K562 (cell line): ENCODE measurements around the gene ANP32B. TPM values are rescaled to one million over a fixed set of nuclear protein-coding genes. Genes with fewer than 3 reads are reported as not detected.
A peak's percentile ranks its signal among the peaks of the same experiment; 100 is the strongest.

Experiments
- ATAC-seq: fragments of 200-7000 bp; cut with Tn5 transposase; 3 replicates; pipeline ENCODE4 v1.9.1; 2020; ENCODE audit warnings: moderate library complexity
- BruUV-seq: library from RNA; stranded (reverse); fragments of 400-500 nt; replicated peaks from 2 replicates; lab custom pipeline; 2021; lab: Mats Ljungman, UMichigan
- CTCF ChIA-PET: fragments of 300-600 bp; formaldehyde crosslinking; extraction: SDS; loops from one replicate; lab custom pipeline; 2021; ENCODE audit warnings: low intra/inter-chr PET ratio; lab: Yijun Ruan, JAX
- POLR2A ChIA-PET: fragments of 300-600, 350-650 bp; sonication (Branson Sonifier 250); formaldehyde crosslinking; extraction: SDS; loops from one replicate; lab custom pipeline; 2021; ENCODE audit warnings: antibody characterized with exemption, inconsistent platforms; lab: Yijun Ruan, JAX
- DNase-seq, 4 experiments: peaks; one replicate each; pipeline versions ENCODE4 v3.0.0 to v3.0.0-alpha.2; 2011 to 2018; ENCODE audit warnings: low spot score in 3 of 4, mixed read lengths in 3 of 4; ENCODE audit errors: extremely low read depth in 1 of 4
- FAIRE-seq: peaks from 2 replicates; lab custom pipeline; 2011; peaks lifted over from hg19 to GRCh38; lab: Jason Lieb, UNC
- H2AFZ ChIP-seq: 2 replicates; pipeline ENCODE4 v1.6.0; 2011; ENCODE audit warnings: low read depth, low read length, control low read depth, inconsistent platforms
- H3K27ac ChIP-seq: fragments of 200-600 bp; 3 replicates; pipeline ENCODE4 v1.8.0; 2011; ENCODE audit warnings: low read depth, mild to moderate bottlenecking, control low read depth, inconsistent platforms, low read length, moderate library complexity, mixed read lengths; ENCODE audit errors: extremely low read depth
- H3K27me3 ChIP-seq, 2 experiments: fragments of 300-600 bp in 1 of 2; 2 replicates in 1 of 2; 3 replicates in 1 of 2; pipeline versions ENCODE4 v1.6.0 to v1.8.0; 2011; ENCODE audit warnings: inconsistent platforms in 2 of 2, low read length in 2 of 2, mild to moderate bottlenecking in 1 of 2, mixed read lengths in 1 of 2, moderate library complexity in 1 of 2; ENCODE audit not compliant: control insufficient read depth in 2 of 2, insufficient read depth in 2 of 2
- H3K36me3 ChIP-seq: fragments of 300-600 bp; 3 replicates; pipeline ENCODE4 v1.8.0; 2011; ENCODE audit warnings: mild to moderate bottlenecking, low read length, inconsistent platforms; ENCODE audit not compliant: control insufficient read depth, insufficient read depth
- H3K4me1 ChIP-seq, 2 experiments: fragments of 200-600 bp in 1 of 2; replicated peaks in 1 of 2; 2 replicates in 1 of 2; 3 replicates in 1 of 2; pipeline versions ENCODE4 v1.5.1 to v1.8.0; 2011; ENCODE audit warnings: inconsistent platforms in 2 of 2, low read length in 2 of 2, mild to moderate bottlenecking in 1 of 2, mixed read lengths in 1 of 2, moderate library complexity in 1 of 2; ENCODE audit not compliant: control insufficient read depth in 2 of 2, insufficient read depth in 2 of 2
- H3K4me2 ChIP-seq: 2 replicates; pipeline ENCODE4 v1.6.1; 2011; ENCODE audit warnings: low read length, control low read depth, inconsistent platforms, mixed read lengths; ENCODE audit not compliant: insufficient read depth
- H3K4me3 ChIP-seq: fragments of 200-600 bp; sonication (generic), shearing (Covaris generic); 2 replicates; pipeline ENCODE4 v1.5.1; 2016; ENCODE audit warnings: control low read depth, inconsistent platforms
- H3K79me2 ChIP-seq: fragments of 200-600 bp; 3 replicates; pipeline ENCODE4 v1.8.0; 2011; ENCODE audit warnings: low read length, inconsistent platforms; ENCODE audit not compliant: control insufficient read depth, insufficient read depth
- H3K9ac ChIP-seq, 2 experiments: 2 replicates each; pipeline versions ENCODE4 v1.6.0 to v1.6.1; 2011; ENCODE audit warnings: low read depth in 2 of 2, low read length in 2 of 2, control low read depth in 1 of 2, inconsistent platforms in 1 of 2, mild to moderate bottlenecking in 1 of 2, mixed read lengths in 1 of 2; ENCODE audit not compliant: insufficient read depth in 1 of 2
- H3K9me1 ChIP-seq: one replicate; pipeline ENCODE4 v1.6.0; 2011; ENCODE audit warnings: inconsistent platforms, mild to moderate bottlenecking, low read length, moderate library complexity; ENCODE audit not compliant: control insufficient read depth, insufficient read depth
- H3K9me3 ChIP-seq: replicated peaks from 2 replicates; pipeline ENCODE4 v1.5.1; 2011; ENCODE audit warnings: low read depth, low read length, inconsistent platforms; ENCODE audit not compliant: control insufficient read depth, insufficient read depth
- H4K20me1 ChIP-seq: replicated peaks from 2 replicates; pipeline ENCODE4 v1.6.1; 2011; ENCODE audit warnings: low read length, inconsistent platforms, mixed read lengths; ENCODE audit not compliant: control insufficient read depth, insufficient read depth
- MCM2 ChIP-seq: fragments of 450-650 bp; IDR thresholded peaks from 2 replicates; pipeline ENCODE4 v1.6.1; 2017; ENCODE audit warnings: low read depth, mild to moderate bottlenecking
- RNF2 ChIP-seq: sonication (generic); IDR thresholded peaks from 2 replicates; pipeline ENCODE4 v1.6.1; 2016
- SMC3 ChIP-seq: conservative IDR thresholded peaks from 2 replicates; pipeline ENCODE4 v1.6.1; 2011; ENCODE audit warnings: low read depth, low read length, improper control_type of control experiment; ENCODE audit not compliant: insufficient read depth
- TCF3 ChIP-seq: sonication (generic); formaldehyde crosslinking; IDR thresholded peaks from 2 replicates; pipeline ENCODE4 v1.4.0; 2020; ENCODE audit warnings: mild to moderate bottlenecking, missing genetic modification reagents
- ZBTB49 ChIP-seq: sonication (generic); formaldehyde crosslinking; IDR thresholded peaks from 2 replicates; pipeline ENCODE4 v1.8.0; 2022; ENCODE audit warnings: missing genetic modification reagents, mild to moderate bottlenecking, borderline replicate concordance
- WGBS: fragments of 100-300 bp; shearing (Covaris generic); methylation state at CpG from one replicate; pipeline ENCODE4 v1.1.6; 2016; ENCODE audit warnings: low coverage, mixed read lengths; ENCODE audit not compliant: insufficient coverage; ENCODE audit errors: missing lambda C conversion rate; 5-methylcytosine and 5-hydroxymethylcytosine counted together
- in situ Hi-C: fragments of 300-500 bp; cut with MboI; formaldehyde crosslinking; loops from 4 replicates; pipeline ENCODE4 v1.15.0; 2018; ENCODE audit warnings: inconsistent platforms, mixed read lengths
- intact Hi-C: fragments of 100-400 bp; cut with micrococcal nuclease; formaldehyde crosslinking; loops from 2 replicates; pipeline ENCODE4 v1.14.2; 2022
- polyA plus RNA-seq, 8 experiments: library from polyadenylated mRNA; depleted of rRNA in 4 of 8; stranded (reverse) in 5 of 8; unstranded in 3 of 8; fragments of >200 nt; fragmentation: Nextera tagmentation in 2 of 8; fragmentation: Illumina TruSeq in 1 of 8; extraction: Ambion mirVana in 2 of 8; extraction: Trizol in 1 of 8; gene quantifications; 2 replicates each; pipeline versions ENCODE4 v1.2.1 to v1.2.3, GENCODE V29; 2011 to 2014; ENCODE audit warnings: inconsistent platforms in 1 of 8, missing spikeins in 1 of 8
- total RNA-seq, 7 experiments: library from RNA; depleted of rRNA in 6 of 7; stranded (reverse); fragments of >200 nt in 6 of 7; fragmentation: Illumina TruSeq in 2 of 7; extraction: Trizol in 2 of 7; gene quantifications; 2 replicates each; pipeline versions ENCODE4 v1.2.1 to v1.2.3, GENCODE V29; 2011 to 2021; ENCODE audit warnings: low replicate concordance in 1 of 7

The ANP32B gene
- total and polyA plus RNA-seq, 9 of the 15 experiments (the other 6 are each of a cell fraction or from before 2014, with no cell fraction given), result 68.9 to 815 (median 141) TPM

GRCh38 chr9:97969014-97969413, 14.1 kb upstream of the ANP32B start:
- Histone ChIP-seq H3K9me1 (no peaks in the 10 kb centered on the region), H3K27ac (no peak overlapping the region), H3K79me2 (no peaks in the 10 kb centered on the region)
- WGBS, result 92% methylated on average over 2 of the region's 2 CpGs
- CTCF ChIA-PET, result no interaction called here
- no peak for FAIRE-seq
- no peak for TF ChIP-seq RNF2
- no peak for TF ChIP-seq SMC3
- no peak for TF ChIP-seq MCM2
- TF ChIP-seq TCF3 (CRISPR knock-in tag), result no peak
- TF ChIP-seq ZBTB49 (CRISPR knock-in tag), result no peak
- TF ChIP-seq, all 486 proteins: peak for 0
- ATAC-seq (no peak), DNase-seq (no peak)
- no peaks in the 10 kb centered on the region for H3K9me3 ChIP-seq
- peak overlapping the region; percentile 84; the same call in 1 of the 2 replicates for H2AFZ ChIP-seq
- H3K4me3 ChIP-seq, result no peak overlapping the region
- H3K36me3 ChIP-seq, result no peaks in the 10 kb centered on the region
- no peaks in the 10 kb centered on the region for H4K20me1 ChIP-seq
- no peak overlapping the region for H3K4me2 ChIP-seq
- intact Hi-C loops (no loop called here), in situ Hi-C loops (no loop called here)
- H3K4me1 ChIP-seq, result peaks cover 0 to 18% of the 10 kb centered on the region in 2 experiments; a peak in 2 of 5 replicates
- no TSS peak for BruUV-seq
- H3K9ac ChIP-seq, result peak overlapping the region in 1 of 2 experiments; percentile 37; a peak in 1 of 4 replicates
- no peaks in the 10 kb centered on the region for H3K27me3 ChIP-seq
- POLR2A ChIA-PET, result interaction anchor here (0.6 to 8.3 kb wide), 4 partner anchors 9 to 822 kb away, joined by 3 to 84 read pairs (median 4); partner anchors contain the start of gene ANP32B
